ENCODE measurements around the gene KRTAP15-1. TPM values are rescaled to one million over a fixed set of nuclear protein-coding genes. Genes with fewer than 3 reads are reported as not detected.

The KRTAP15-1 gene
- total RNA-seq, 1 experiment from 2014 or later: not detected

- no peaks in the 10 kb centered on the region for H3K9me3 Mint-ChIP-seq
- no CpG with 5 or more reads among the region's 6 CpGs for WGBS (ENCODE audit: extremely low coverage, insufficient read length, low lambda C conversion rate)
- no peak overlapping the region for H3K14ac ChIP-seq (ENCODE audit: insufficient read depth, low read length)
- no peak overlapping the region for H2BK5ac ChIP-seq (ENCODE audit: insufficient read length, low read length)
- DNase-seq: no peak
- H2BK20ac ChIP-seq (ENCODE audit: low read depth, low read length, poor library complexity, severe bottlenecking): no peak overlapping the region
- H2BK15ac ChIP-seq (ENCODE audit: low read depth, low read length): no peak overlapping the region
- H3K79me1 ChIP-seq (ENCODE audit: insufficient read depth, low read depth, low read length, poor library complexity, severe bottlenecking): no peaks in the 10 kb centered on the region
- no peak overlapping the region for H3K9ac ChIP-seq (ENCODE audit: extremely low read depth, insufficient read length, low read length)
- H3K4me1 Mint-ChIP-seq: no peaks in the 10 kb centered on the region
- H2AFZ ChIP-seq (ENCODE audit: low read length): no peak overlapping the region
- H3K27me3 Mint-ChIP-seq (ENCODE audit: low read depth): no peaks in the 10 kb centered on the region
- no peak for TF ChIP-seq CTCF (conservative IDR thresholded peaks at IDR 0.05)
- H4K8ac ChIP-seq (replicated peaks; ENCODE audit: insufficient read length, low read depth, low read length): no peak overlapping the region
- no peaks in the 10 kb centered on the region for H3K79me2 ChIP-seq (ENCODE audit: insufficient read depth, low read length)
- no peak overlapping the region for H3K56ac ChIP-seq (ENCODE audit: insufficient read length, low read depth, low read length)
- H3K27me3 ChIP-seq (ENCODE audit: insufficient read depth, low read length): no peaks in the 10 kb centered on the region
- H4K5ac ChIP-seq (ENCODE audit: insufficient read length, low read depth, low read length): no peak overlapping the region
- H2BK120ac ChIP-seq (ENCODE audit: low read depth, low read length, poor library complexity, severe bottlenecking): no peak overlapping the region
- no peaks in the 10 kb centered on the region for H4K20me1 ChIP-seq (ENCODE audit: control insufficient read depth, insufficient read depth, insufficient read length)
- no peaks in the 10 kb centered on the region for H3K9me3 ChIP-seq (ENCODE audit: control insufficient read depth, low read depth, low read length)
- H3K27ac Mint-ChIP-seq: no peak overlapping the region
- H3K23ac ChIP-seq (ENCODE audit: insufficient read length, low read depth, low read length): no peak overlapping the region
- H2BK12ac ChIP-seq (ENCODE audit: insufficient read length, low read depth, low read length): no peak overlapping the region
- no peak overlapping the region for H3K18ac ChIP-seq (ENCODE audit: insufficient read length, low read depth, low read length)
- H2AK5ac ChIP-seq (ENCODE audit: insufficient read length, low read length): no peak overlapping the region
- no peak overlapping the region for H3K4ac ChIP-seq (ENCODE audit: low read depth, low read length)
- H3K4me3 Mint-ChIP-seq: no peak overlapping the region
- H4K91ac ChIP-seq (ENCODE audit: insufficient read length, low read depth, low read length): no peak overlapping the region
- no peak overlapping the region for H3T11ph ChIP-seq (ENCODE audit: low read length)
- no peaks in the 10 kb centered on the region for H3K23me2 ChIP-seq (ENCODE audit: insufficient read length, low read depth, low read length, poor library complexity, severe bottlenecking)
- H3K4me1 ChIP-seq (ENCODE audit: insufficient read depth, low read length): no peaks in the 10 kb centered on the region
- H3K27ac ChIP-seq (ENCODE audit: insufficient read length, low read depth, low read length): no peak overlapping the region
- H3K4me2 ChIP-seq (ENCODE audit: insufficient read depth, insufficient read length, low read length): no peak overlapping the region
- H3K36me3 Mint-ChIP-seq (ENCODE audit: insufficient read depth in 1 of 3, low read depth in 3 of 3): no peaks in the 10 kb centered on the region
Measured at GRCh38 chr21:30468900-30469714, 29.0 kb downstream of the KRTAP15-1 start.

Measured in H9 (cell line).